ENCODE results near the gene ADGRG7.
"Not testable (repeated sequence)": the region's sequence is repeated elsewhere in the genome, so short reads cannot be mapped to it uniquely, and the experiment has no call there.

Gene ADGRG7

DNA sequence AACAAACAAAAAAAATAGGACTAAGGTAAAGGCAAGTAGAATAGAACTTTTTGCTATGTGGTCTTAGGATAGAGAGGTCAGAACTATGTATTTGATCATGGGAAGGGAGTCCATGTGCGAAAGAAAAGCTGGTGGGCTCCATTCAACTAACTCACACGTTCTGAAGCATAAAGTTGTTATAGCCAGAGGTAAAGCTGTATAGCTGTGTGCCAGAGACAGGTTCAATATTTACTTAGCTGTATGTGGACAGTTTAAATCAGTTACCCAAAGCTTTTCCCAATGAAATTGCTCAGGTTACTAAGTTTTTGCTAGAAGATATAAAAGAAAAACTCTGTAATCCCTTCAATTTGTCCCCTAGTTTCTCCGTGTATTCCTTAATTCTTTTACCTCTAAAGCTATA lies 37.8 kb downstream of the ADGRG7 start:
- no peak for DNase-seq

DNA sequence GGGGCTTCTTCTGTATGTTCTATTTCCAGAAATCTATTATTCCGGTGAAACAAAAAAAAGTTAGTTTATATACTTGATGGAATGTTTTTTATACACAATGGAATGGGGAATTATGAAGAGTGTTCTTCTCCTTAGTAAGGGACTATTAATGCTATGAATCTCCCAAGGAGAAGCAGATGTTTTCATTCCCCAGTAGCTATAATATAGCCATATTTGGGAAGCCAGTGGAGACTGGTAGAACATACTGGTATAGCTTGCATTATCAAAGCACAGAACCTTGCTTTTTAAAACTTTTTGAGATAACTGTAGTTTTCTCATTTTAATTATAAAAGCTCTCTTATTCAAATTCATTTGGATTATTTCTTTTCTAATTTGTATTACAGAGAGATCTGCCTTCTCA lies 38.3 kb downstream of the ADGRG7 start:
- no peak for DNase-seq

DNA sequence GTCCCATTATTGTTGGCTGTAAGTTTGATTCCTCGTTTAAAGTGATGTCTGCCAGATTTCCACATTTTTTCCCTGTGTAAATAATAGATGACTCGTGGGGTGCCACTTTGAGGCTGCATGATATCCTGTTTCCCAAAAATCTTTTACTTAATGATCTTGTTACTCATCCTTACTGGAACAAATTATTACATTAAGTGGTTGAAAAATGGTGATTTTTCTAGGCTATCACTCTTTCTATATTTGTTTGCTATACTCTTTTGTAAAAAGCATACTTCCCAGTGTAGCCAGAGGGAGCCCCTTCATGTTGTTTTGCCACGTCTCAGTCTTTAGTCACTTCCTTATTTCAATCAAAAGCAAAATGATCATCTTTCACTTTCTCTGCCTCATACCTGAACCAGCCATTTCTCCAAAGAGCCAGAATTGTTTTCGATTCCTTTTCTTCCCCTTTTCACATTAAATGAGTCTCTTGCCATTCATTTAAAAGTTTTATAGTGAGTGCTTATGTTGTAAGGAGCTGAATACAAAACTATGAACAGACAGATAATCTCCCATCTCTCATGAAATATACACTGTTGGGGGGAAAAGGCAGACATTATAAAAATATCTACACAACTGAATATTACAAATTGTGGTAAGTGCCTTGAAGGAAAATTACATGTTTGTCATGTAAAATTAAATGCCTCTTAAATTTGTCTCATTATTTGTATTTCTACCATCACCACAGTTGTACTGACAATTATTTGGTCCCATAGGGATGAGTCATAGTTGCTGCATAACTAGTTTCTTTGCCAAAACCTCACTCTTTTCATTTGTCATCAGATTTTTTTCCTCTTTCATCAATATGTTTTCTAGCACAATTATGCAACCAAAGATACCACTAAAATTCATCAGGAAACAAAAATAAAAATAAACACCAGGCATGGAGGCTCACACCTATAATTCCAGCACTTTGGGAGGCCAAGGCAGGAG lies 41.5 kb downstream of the ADGRG7 start:
- peak; percentile 53 for DNase-seq

- DNase-seq = no peak
These were observed 44.3 kb downstream of the ADGRG7 start for GRCh38 chr3:100653604-100654294.

DNA sequence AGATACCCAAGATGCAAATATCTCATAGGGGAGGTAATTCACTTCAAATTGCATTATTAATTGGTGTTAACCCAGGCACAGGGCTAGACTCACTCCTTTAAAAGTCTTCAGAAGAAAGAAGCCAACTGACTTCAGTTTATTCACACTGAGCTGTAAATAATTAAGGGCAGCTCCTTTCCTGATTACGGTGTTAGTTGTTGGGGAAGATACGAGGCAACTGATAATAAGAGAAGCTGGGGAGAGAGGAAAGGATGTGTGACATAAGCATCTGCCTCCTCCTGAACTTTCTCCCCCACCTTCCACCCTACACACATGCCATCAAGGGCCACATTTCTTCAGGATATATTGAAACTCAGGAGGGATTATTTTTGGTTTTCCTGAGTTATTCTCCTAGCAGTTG lies 47.5 kb downstream of the ADGRG7 start:
- no peak for DNase-seq

- DNase-seq = not testable (repeated sequence)
These were observed 51.9 kb downstream of the ADGRG7 start for GRCh38 chr3:100661294-100661693.

- DNase-seq = no peak
These were observed 52.9 kb downstream of the ADGRG7 start for GRCh38 chr3:100662113-100662823.

- DNase-seq = no peak
These were observed 55.8 kb downstream of the ADGRG7 start for GRCh38 chr3:100665230-100665629.

- not testable (repeated sequence) for DNase-seq
These were observed 57.3 kb downstream of the ADGRG7 start for GRCh38 chr3:100666699-100667098.

DNA sequence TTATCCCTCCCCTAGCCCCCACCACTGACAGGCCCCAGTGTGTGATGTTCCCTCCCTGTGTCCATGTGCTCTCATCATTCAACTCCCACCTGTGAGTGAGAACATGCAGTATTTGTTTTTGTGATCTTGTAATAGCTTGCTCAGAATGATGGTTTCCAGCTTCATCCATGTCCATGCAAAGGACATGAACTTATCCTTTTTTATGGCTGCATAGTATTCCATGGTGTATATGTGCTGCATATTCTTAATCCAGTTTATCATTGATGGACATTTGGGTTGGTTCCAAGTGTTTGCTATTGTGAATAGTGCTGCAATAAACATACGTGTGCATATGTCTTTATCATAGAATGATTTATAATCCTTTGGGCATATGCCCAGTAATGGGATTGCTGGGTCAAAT lies 57.9 kb downstream of the ADGRG7 start:
- DNase-seq = not testable (repeated sequence)

- not testable (repeated sequence) for DNase-seq
These were observed 61.6 kb downstream of the ADGRG7 start for GRCh38 chr3:100670995-100671394.

DNA sequence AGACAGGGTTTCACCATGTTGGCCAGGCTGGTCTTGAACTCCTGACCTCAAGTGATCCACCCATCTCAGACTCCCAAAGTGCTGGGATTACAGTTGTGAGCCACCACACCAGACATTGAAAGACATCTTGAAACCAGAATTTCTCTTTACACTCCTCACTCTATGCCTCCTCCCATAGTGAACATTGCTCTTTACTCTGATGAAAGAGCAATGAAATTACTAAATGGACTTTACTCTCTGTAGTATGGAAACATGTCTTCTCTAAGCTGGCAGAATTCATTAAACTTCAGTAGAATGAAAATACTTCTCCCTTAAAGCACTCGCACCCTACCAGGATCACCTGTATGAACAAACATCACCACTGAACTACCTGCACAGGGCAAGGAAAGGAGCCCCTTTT lies 72.1 kb downstream of the ADGRG7 start:
- no peak for DNase-seq

DNA sequence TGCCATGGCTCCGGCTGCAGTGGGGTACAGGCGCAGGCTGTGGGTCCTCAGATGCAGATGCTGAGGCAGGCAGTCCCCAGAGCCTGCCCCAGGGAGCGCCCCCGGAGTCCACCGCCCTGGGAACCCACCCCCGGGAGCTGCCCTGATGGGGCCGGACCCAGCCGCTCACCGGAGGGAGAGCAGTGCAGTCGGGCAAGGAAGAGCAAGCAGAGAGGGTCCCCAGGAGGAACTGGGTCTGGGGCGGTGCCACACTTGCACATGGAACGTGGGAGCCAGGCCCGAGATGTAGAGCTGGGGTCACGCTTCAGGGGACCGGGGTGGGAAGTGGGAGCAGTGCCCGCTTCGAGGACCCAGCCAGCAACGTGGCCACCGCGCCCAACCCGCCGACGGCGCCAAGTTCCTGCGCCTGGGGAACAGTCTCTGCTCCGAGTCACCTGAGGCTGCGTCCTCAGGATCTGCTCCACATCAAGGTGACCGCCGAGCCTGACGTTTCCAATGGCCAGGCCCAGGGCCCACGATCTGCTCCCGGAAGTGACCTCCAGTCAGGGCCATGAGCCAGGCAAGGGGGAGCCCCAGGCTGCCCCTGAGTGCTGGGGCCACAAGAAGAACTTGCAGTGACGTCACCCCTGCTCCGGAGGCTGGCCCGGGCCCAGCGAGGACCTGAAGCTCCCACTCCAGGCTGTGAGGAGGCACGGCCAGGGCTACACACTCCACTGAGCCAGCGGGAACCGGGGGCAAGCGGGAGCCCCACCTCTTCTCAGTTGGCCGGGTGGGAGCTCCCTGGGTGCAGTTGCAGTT lies 72.9 kb downstream of the ADGRG7 start:
- DNase-seq = no peak

DNA sequence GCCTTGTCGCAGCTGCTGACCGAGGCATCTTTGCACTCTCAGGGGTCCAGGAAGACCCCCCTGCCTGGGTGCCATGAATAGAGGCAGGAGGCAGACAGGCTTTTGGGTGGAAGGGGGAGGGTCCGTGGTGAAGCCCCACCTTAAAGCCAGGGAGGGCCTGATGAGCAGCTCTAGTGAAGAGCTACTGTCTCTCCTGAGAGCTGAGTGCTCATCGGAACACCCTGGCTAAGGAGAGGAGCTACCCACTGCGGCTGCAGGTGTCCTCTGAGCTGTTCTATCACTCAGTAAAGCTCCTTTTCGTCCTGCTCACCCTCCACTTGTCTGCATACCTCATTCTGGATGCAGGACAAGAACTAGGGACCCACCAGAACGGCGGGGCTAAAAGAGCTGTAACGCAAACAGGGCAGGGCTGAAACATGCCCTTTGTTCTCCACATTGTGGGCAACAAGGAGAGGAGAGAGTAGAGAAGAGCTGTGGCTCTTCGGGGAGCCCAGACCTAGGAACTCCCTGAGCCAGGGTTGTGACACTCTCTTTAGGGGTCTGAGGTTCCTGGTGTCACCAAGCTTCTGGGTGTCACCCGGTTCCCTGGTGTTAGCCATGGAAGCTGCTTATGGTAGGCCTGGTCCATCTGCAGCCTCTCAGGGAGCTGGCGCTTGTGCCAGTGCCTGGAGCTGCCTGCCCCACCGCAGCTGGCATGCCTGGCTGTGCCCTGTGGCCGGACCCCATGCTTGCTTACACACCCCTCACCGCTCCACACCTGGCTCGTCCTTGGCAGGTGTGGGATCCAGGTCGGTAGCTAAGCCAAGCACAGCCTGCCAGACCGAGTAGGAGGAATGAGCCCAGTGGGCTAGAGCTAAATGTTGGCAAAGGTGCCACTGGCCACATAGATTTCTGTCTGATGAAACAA lies 73.7 kb downstream of the ADGRG7 start:
- no peak for DNase-seq

DNA sequence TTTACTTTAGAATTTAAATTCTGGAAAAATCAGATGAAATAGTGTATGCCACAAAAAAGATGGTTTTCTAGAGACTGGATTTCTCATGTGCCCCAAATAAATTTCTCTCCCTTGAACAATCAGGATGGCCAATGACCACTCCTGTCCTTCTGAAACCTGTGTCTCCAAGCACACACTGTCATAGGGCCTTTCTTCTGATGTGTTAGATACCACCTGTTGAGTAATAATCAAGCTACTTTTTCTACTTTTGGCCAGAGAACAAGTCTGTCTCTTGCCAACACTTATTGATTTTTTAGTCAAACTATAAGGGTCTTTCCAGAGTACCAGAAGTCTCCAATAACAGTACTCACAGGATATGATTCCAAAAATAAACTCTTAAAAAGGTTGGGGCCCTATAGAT lies 83.8 kb downstream of the ADGRG7 start:
- DNase-seq = no peak

GRCh38 chr3:100695696-100696095 lies 86.3 kb downstream of the ADGRG7 start:
- DNase-seq = no peak

GRCh38 chr3:100696161-100696560 lies 86.8 kb downstream of the ADGRG7 start:
- DNase-seq = no peak

DNA sequence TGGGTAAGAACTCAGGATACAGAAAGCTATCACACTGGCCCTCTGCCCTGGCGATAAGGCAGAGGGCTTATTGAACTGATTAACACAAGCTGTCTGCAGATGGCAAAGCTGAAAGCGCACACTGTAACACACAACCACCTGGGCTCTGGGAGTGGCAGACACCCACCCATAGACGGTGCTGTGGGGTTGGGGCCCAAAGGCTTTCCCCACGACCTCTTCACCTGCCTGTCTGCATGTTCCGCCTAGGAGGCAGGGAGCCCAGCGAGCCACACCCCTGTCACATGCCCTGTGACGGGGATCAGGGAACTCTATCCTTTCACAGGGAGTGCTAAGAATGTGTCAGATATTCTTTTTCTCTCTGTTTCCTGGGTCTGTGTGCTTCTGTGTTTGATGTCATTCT lies 87.8 kb downstream of the ADGRG7 start:
- DNase-seq = no peak

GRCh38 chr3:100697723-100698285 lies 88.4 kb downstream of the ADGRG7 start:
- DNase-seq = no peak

- DNase-seq = no peak
These were observed 89.3 kb downstream of the ADGRG7 start for GRCh38 chr3:100698736-100699135.

GRCh38 chr3:100700708-100701107 lies 91.3 kb downstream of the ADGRG7 start:
- DNase-seq = no peak
